Measurements from ENCODE around the gene FZD7. TPM values are rescaled to one million over a fixed set of nuclear protein-coding genes. Genes with fewer than 3 reads are reported as not detected.

FZD7 gene
- total RNA-seq, 6 experiments from 2014 or later, result 0.48 to 1.4 (median 0.65) TPM

- H3K9me3 ChIP-seq, result no peaks in the 10 kb centered on the region
- H3K27me3 ChIP-seq, result no peaks in the 10 kb centered on the region
- no peaks in the 10 kb centered on the region for H3K4me1 ChIP-seq
- no peak overlapping the region for H3K4me3 ChIP-seq
- 78% methylated on average over 2 of the region's 5 CpGs for WGBS (ENCODE audit: insufficient coverage, low coverage, low lambda C conversion rate, missing lambda C conversion rate)
- DNase-seq (no peak), ATAC-seq (no peak)
- H3K36me3 ChIP-seq, result no peaks in the 10 kb centered on the region
- intact Hi-C loops (cut with DNase I), result no loop called here
- TF ChIP-seq, protein P1, sequence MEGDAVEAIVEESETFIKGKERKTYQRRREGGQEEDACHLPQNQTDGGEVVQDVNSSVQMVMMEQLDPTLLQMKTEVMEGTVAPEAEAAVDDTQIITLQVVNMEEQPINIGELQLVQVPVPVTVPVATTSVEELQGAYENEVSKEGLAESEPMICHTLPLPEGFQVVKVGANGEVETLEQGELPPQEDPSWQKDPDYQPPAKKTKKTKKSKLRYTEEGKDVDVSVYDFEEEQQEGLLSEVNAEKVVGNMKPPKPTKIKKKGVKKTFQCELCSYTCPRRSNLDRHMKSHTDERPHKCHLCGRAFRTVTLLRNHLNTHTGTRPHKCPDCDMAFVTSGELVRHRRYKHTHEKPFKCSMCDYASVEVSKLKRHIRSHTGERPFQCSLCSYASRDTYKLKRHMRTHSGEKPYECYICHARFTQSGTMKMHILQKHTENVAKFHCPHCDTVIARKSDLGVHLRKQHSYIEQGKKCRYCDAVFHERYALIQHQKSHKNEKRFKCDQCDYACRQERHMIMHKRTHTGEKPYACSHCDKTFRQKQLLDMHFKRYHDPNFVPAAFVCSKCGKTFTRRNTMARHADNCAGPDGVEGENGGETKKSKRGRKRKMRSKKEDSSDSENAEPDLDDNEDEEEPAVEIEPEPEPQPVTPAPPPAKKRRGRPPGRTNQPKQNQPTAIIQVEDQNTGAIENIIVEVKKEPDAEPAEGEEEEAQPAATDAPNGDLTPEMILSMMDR (IDR thresholded peaks at IDR 0.05), result no peak
- TF ChIP-seq POLR2A (IDR thresholded peaks at IDR 0.05), result no peak
- H3K27ac ChIP-seq, result no peak overlapping the region
Observed at GRCh38 chr2:202009019-202009481, 24.6 kb upstream of the FZD7 start.

DNA sequence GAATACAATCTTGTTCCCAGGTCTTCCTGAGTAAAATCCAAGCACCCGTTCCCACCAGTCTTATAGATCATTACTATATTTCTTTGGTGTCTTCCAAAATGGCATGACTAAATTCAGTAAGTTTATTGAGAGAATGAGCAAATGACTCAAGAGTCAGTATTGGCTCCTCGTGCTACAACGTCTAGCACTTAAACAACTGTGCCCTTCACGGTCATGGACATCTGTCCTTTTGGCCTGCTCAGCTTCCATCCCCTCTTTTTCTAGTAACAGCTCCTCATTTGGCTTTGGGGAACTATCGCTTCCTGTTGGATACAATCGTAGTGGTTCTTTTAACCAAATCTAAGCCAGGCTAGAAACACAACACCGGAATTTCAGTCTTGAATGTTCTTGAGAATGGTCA, 24.1 kb upstream of the FZD7 start:
- intact Hi-C loops (cut with DNase I), result no loop called here
- Histone ChIP-seq H3K4me1 (no peaks in the 10 kb centered on the region), H3K27ac (no peak overlapping the region), H3K9me3 (no peaks in the 10 kb centered on the region), H3K4me3 (no peak overlapping the region), H3K27me3 (no peaks in the 10 kb centered on the region), H3K36me3 (no peaks in the 10 kb centered on the region)
- ATAC-seq (no peak), DNase-seq (no peak)
- 66% methylated on average over 7 of the region's 7 CpGs for WGBS (ENCODE audit: insufficient coverage, low coverage, low lambda C conversion rate, missing lambda C conversion rate)
- TF ChIP-seq, protein P1 (IDR thresholded peaks at IDR 0.05), result no peak
- no peak for TF ChIP-seq POLR2A (IDR thresholded peaks at IDR 0.05)

DNA sequence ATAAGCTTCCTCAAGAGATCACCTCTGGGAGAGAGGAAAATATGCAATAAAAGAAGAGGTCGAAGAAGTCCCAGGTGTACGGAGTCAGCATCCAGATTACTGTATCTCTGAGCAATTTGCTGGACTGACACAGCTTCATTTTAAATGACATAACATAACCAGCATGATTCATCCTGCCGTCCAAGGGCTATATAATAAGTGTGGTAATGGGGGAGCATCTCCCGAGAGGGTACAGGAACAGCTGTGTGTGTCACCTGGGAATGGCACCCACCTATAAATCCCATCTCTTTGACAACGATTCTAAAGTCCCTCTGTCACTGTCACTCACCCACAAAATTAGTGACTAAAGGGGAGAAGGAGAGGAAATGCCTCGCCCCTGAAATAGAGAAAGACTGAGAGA, 19.3 kb upstream of the FZD7 start:
- Histone ChIP-seq H3K36me3 (no peaks in the 10 kb centered on the region), H3K9me3 (no peaks in the 10 kb centered on the region), H3K4me1 (no peaks in the 10 kb centered on the region), H3K27me3 (no peaks in the 10 kb centered on the region), H3K4me3 (no peak overlapping the region), H3K27ac (no peak overlapping the region)
- intact Hi-C loops (cut with DNase I), result no loop called here
- no peak for TF ChIP-seq POLR2A (IDR thresholded peaks at IDR 0.05)
- TF ChIP-seq, protein P1 (IDR thresholded peaks at IDR 0.05), result no peak
- WGBS (ENCODE audit: insufficient coverage, low coverage, low lambda C conversion rate, missing lambda C conversion rate), result 45% methylated on average over 5 of the region's 6 CpGs
- ATAC-seq (no peak), DNase-seq (no peak)

- H3K27ac ChIP-seq, result no peak overlapping the region
- DNase-seq, result no peak
- no peak for ATAC-seq
- WGBS (ENCODE audit: insufficient coverage, low coverage, low lambda C conversion rate, missing lambda C conversion rate), result 36% methylated on average over 6 of the region's 9 CpGs
- no peaks in the 10 kb centered on the region for H3K9me3 ChIP-seq
- no peaks in the 10 kb centered on the region for H3K27me3 ChIP-seq
- intact Hi-C loops (cut with DNase I), result no loop called here
- TF ChIP-seq, protein P1 (IDR thresholded peaks at IDR 0.05), result no peak
- TF ChIP-seq POLR2A (IDR thresholded peaks at IDR 0.05), result no peak
- no peak overlapping the region for H3K4me3 ChIP-seq
- no peaks in the 10 kb centered on the region for H3K36me3 ChIP-seq
- H3K4me1 ChIP-seq, result no peaks in the 10 kb centered on the region
Observed at GRCh38 chr2:202014759-202015211, 18.9 kb upstream of the FZD7 start.

DNA sequence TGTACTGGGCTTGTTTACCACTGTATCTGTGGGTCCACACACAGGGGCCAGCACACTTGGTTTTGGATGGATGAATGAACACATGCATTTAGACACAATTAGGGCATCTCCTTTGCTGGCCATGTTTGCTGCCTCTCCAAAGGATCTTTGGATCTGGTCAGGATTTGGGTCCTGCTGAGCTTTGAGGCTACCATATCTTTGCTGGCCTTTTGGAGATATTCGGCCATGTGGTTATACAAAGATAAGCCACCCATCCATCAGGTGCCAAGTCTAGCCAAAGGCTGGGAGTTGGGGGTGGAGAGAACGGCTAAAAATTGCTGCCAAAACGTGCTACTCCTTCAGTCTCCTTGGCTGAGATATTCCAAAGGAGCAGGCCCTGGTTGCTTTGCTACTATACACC, 18.2 kb upstream of the FZD7 start:
- H3K27ac ChIP-seq, result no peak overlapping the region
- H3K36me3 ChIP-seq, result no peaks in the 10 kb centered on the region
- DNase-seq (no peak), ATAC-seq (no peak)
- 38% methylated on average over 3 of the region's 3 CpGs for WGBS (ENCODE audit: insufficient coverage, low coverage, low lambda C conversion rate, missing lambda C conversion rate)
- H3K4me3 ChIP-seq, result no peak overlapping the region
- H3K4me1 ChIP-seq, result no peaks in the 10 kb centered on the region
- no peaks in the 10 kb centered on the region for H3K9me3 ChIP-seq
- H3K27me3 ChIP-seq, result no peaks in the 10 kb centered on the region
- no peak for TF ChIP-seq POLR2A (IDR thresholded peaks at IDR 0.05)
- TF ChIP-seq, protein P1 (IDR thresholded peaks at IDR 0.05), result no peak
- intact Hi-C loops (cut with DNase I), result no loop called here

Measured in right lobe of liver (tissue), 6 donors.